GM12872 (cell line): Measurements from ENCODE around the gene HAND2.

ENCODE experiments used
- TF ChIP-seq, protein P1 (sequence below): IDR thresholded peaks from 3 replicates; pipeline ENCODE4 v1.5.1; 2011; ENCODE audit warnings: low read depth, mild to moderate bottlenecking, low read length, moderate library complexity; ENCODE audit not compliant: insufficient read depth

The HAND2 gene

DNA sequence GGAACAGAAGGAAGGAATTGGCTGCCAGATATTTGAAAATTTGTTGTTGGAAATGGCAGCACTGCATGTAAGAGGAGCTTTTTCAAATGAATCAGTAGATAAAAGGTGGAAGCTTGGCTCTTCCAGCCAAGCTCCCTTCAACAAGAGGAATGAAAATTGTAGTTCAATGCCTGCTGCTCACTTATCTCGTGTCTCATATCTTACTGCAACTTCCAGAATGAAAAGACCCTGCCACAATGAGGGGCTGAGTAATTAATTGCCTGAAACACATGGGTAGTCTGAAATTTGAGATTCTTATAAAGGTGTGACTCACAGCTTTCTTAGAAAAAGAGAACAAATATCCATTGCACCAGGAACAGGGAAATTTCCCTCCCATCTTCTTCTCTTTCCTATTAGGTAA lies 53.0 kb downstream of the HAND2 start:
- TF ChIP-seq, protein P1, sequence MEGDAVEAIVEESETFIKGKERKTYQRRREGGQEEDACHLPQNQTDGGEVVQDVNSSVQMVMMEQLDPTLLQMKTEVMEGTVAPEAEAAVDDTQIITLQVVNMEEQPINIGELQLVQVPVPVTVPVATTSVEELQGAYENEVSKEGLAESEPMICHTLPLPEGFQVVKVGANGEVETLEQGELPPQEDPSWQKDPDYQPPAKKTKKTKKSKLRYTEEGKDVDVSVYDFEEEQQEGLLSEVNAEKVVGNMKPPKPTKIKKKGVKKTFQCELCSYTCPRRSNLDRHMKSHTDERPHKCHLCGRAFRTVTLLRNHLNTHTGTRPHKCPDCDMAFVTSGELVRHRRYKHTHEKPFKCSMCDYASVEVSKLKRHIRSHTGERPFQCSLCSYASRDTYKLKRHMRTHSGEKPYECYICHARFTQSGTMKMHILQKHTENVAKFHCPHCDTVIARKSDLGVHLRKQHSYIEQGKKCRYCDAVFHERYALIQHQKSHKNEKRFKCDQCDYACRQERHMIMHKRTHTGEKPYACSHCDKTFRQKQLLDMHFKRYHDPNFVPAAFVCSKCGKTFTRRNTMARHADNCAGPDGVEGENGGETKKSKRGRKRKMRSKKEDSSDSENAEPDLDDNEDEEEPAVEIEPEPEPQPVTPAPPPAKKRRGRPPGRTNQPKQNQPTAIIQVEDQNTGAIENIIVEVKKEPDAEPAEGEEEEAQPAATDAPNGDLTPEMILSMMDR = no peak
